Naive thymus-derived CD4-positive, alpha-beta T cell (primary cell): ENCODE results near the gene GPR153. TPM values are rescaled to one million over a fixed set of nuclear protein-coding genes. Genes with fewer than 3 reads are reported as not detected.

ENCODE experiments used
- ATAC-seq: fragments of 150-1000 bp; cut with Tn5 transposase; 2 replicates; pipeline ENCODE4 v1.10.0; 2021; ENCODE audit warnings: mild to moderate bottlenecking, moderate library complexity
- CTCF ChIA-PET: fragments of 350-600 bp; sonication (Branson Sonifier 250); formaldehyde crosslinking; loops from one replicate; lab custom pipeline; 2021; ENCODE audit warnings: antibody characterized with exemption; lab: Charles Lee
- POLR2A ChIA-PET: fragments of 350-600 bp; sonication (Branson Sonifier 250); formaldehyde crosslinking; loops from one replicate; lab custom pipeline; 2021; ENCODE audit warnings: antibody characterized with exemption, inconsistent platforms; lab: Charles Lee
- DNase-seq, 9 donors: peaks; one replicate each; pipeline versions ENCODE4 v3.0.0 to v3.0.0-alpha.2; 2020 to 2022; ENCODE audit warnings: mixed read lengths in 1 of 9
- H3K27ac ChIP-seq: one replicate; pipeline ENCODE4 v1.7.0; 2013; ENCODE audit warnings: mild to moderate bottlenecking, low read depth, low read length, moderate library complexity
- H3K27me3 ChIP-seq, 2 donors: one replicate each; pipeline ENCODE4 v1.7.0; 2013; ENCODE audit warnings: low read length in 2 of 2, mild to moderate bottlenecking in 2 of 2, moderate library complexity in 2 of 2; ENCODE audit not compliant: control insufficient read depth in 2 of 2, insufficient read depth in 2 of 2
- H3K36me3 ChIP-seq, 3 experiments: 1 replicate in 2 of 3; 2 replicates in 1 of 3; pipeline ENCODE4 v1.7.0; 2013; ENCODE audit warnings: low read length in 3 of 3, mild to moderate bottlenecking in 3 of 3, moderate library complexity in 1 of 3; ENCODE audit not compliant: insufficient read depth in 3 of 3, control insufficient read depth in 2 of 3
- H3K4me1 ChIP-seq, 2 donors: one replicate each; pipeline ENCODE4 v1.7.0; 2013; ENCODE audit warnings: low read length in 2 of 2, mild to moderate bottlenecking in 2 of 2, moderate library complexity in 1 of 2; ENCODE audit not compliant: control insufficient read depth in 2 of 2, insufficient read depth in 2 of 2
- H3K4me3 ChIP-seq: 2 replicates; pipeline ENCODE4 v1.7.0; 2013; ENCODE audit warnings: mild to moderate bottlenecking, low read length
- H3K9me3 ChIP-seq, 3 experiments: 1 replicate in 2 of 3; 2 replicates in 1 of 3; pipeline ENCODE4 v1.7.0; 2013; ENCODE audit warnings: low read length in 3 of 3; ENCODE audit not compliant: control insufficient read depth in 2 of 3
- H3K27ac Mint-ChIP-seq, 9 donors: one replicate each; pipeline ENCODE4 v1.8.0; 2020 to 2022; ENCODE audit warnings: mixed read lengths in 9 of 9, mild to moderate bottlenecking in 8 of 9, moderate library complexity in 5 of 9, inconsistent platforms in 2 of 9
- H3K27me3 Mint-ChIP-seq, 5 donors: one replicate each; pipeline ENCODE4 v1.8.0; 2021 to 2022; ENCODE audit warnings: mixed read lengths in 5 of 5, mild to moderate bottlenecking in 1 of 5
- H3K36me3 Mint-ChIP-seq, 5 donors: one replicate each; pipeline ENCODE4 v1.8.0; 2020 to 2022; ENCODE audit warnings: mixed read lengths in 5 of 5, mild to moderate bottlenecking in 3 of 5, inconsistent platforms in 1 of 5
- H3K4me1 Mint-ChIP-seq, 7 donors: one replicate each; pipeline ENCODE4 v1.8.0; 2020 to 2022; ENCODE audit warnings: mixed read lengths in 7 of 7, mild to moderate bottlenecking in 3 of 7, inconsistent platforms in 1 of 7
- H3K4me3 Mint-ChIP-seq, 10 donors: one replicate each; pipeline ENCODE4 v1.8.0; 2020 to 2022; ENCODE audit warnings: mild to moderate bottlenecking in 10 of 10, mixed read lengths in 10 of 10, moderate library complexity in 6 of 10, inconsistent platforms in 2 of 10
- H3K9me3 Mint-ChIP-seq, 11 donors: one replicate each; pipeline ENCODE4 v1.8.0; 2020 to 2022; ENCODE audit warnings: mixed read lengths in 11 of 11, mild to moderate bottlenecking in 4 of 11, inconsistent platforms in 1 of 11, moderate library complexity in 1 of 11
- intact Hi-C, 2 donors: fragments of 100-400 bp; cut with micrococcal nuclease; formaldehyde crosslinking; loops; one replicate each; pipeline ENCODE4 v1.15.1; 2023
- polyA plus RNA-seq, 2 donors: library from polyadenylated mRNA; unstranded; fragments of 300-500 nt; fragmentation: Illumina TruSeq; gene quantifications; one replicate each; pipeline ENCODE4 v1.2.3, GENCODE V29; 2021
- total RNA-seq, 6 experiments: library from RNA in 5 of 6; stranded (reverse) in 5 of 6; gene quantifications; 1 replicate in 5 of 6; 2 replicates in 1 of 6; pipeline ENCODE4 v1.2.3 and lab custom pipeline; 2021 to 2026

Gene GPR153
- total and polyA plus RNA-seq, 7 experiments from 2014 or later, result 0.27 to 2.9 (median 0.59) TPM; not detected in 2

- ATAC-seq (no peak), DNase-seq (no peak)
- no peak overlapping the region for H3K27ac ChIP-seq
- H3K4me1 Mint-ChIP-seq, result peaks cover 0 to 4% (median 0%) of the 10 kb centered on the region in 7 donors
- peaks cover 0 to 4% (median 0%) of the 10 kb centered on the region in 3 experiments for H3K36me3 ChIP-seq
- no peak overlapping the region for H3K4me3 ChIP-seq
- intact Hi-C loops, result no loop called here
- no peaks in the 10 kb centered on the region for H3K4me1 ChIP-seq
- POLR2A ChIA-PET, result no interaction called here
- H3K9me3 ChIP-seq, result no peaks in the 10 kb centered on the region
- H3K27me3 ChIP-seq, result no peaks in the 10 kb centered on the region
- CTCF ChIA-PET, result no interaction called here
- no peaks in the 10 kb centered on the region for H3K27me3 Mint-ChIP-seq
- H3K9me3 Mint-ChIP-seq, result peaks cover 0 to 7% (median 0%) of the 10 kb centered on the region in 11 donors
- peaks cover 0 to 20% (median 5%) of the 10 kb centered on the region in 5 donors for H3K36me3 Mint-ChIP-seq
- H3K4me3 Mint-ChIP-seq, result no peak overlapping the region
- no peak overlapping the region for H3K27ac Mint-ChIP-seq
Observed at GRCh38 chr1:6303397-6304012, 42.6 kb upstream of the GPR153 start.

- Mint-ChIP-seq H3K9me3 (peaks cover 0 to 3% (median 0%) of the 10 kb centered on the region in 11 donors), H3K36me3 (peaks cover 0 to 15% (median 5%) of the 10 kb centered on the region in 5 donors), H3K27me3 (no peaks in the 10 kb centered on the region), H3K4me1 (peaks cover 0 to 4% (median 0%) of the 10 kb centered on the region in 7 donors), H3K27ac (no peak overlapping the region), H3K4me3 (no peak overlapping the region)
- Histone ChIP-seq H3K27ac (no peak overlapping the region), H3K4me1 (no peaks in the 10 kb centered on the region), H3K27me3 (no peaks in the 10 kb centered on the region), H3K36me3 (peaks cover 0 to 4% (median 0%) of the 10 kb centered on the region in 3 experiments), H3K4me3 (no peak overlapping the region), H3K9me3 (no peaks in the 10 kb centered on the region)
- DNase-seq, result no peak
- ChIA-PET CTCF (no interaction called here), POLR2A (no interaction called here)
- ATAC-seq, result no peak
- intact Hi-C loops, result no loop called here
Observed at GRCh38 chr1:6302568-6302967, 41.7 kb upstream of the GPR153 start.

DNA sequence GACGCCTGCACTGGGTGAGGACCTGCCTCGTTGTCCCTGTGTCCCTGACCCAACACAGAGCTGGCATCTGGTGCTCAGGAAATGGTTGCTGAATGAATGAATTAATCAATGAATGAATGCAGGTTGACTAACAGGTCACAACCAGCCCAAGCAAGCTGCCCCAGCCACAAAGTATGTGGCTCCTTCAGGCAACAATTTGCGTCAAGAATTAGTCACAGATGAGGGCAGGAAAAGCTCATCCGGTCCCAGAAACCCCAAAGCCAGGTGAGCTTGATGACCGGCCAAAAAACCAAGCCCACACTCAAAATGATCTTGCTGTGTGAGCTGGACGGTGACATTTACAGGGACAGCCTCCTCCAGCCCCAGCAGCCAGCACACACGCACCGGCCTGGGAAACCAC lies 40.6 kb upstream of the GPR153 start:
- Histone ChIP-seq H3K27me3 (no peaks in the 10 kb centered on the region), H3K27ac (no peak overlapping the region), H3K9me3 (no peaks in the 10 kb centered on the region), H3K4me3 (no peak overlapping the region), H3K4me1 (no peaks in the 10 kb centered on the region), H3K36me3 (peaks cover 0 to 4% (median 0%) of the 10 kb centered on the region in 3 experiments)
- Mint-ChIP-seq H3K27ac (no peak overlapping the region), H3K4me3 (no peak overlapping the region), H3K4me1 (peaks cover 0 to 2% (median 0%) of the 10 kb centered on the region in 7 donors), H3K36me3 (peaks cover 0 to 10% (median under 1%) of the 10 kb centered on the region in 5 donors), H3K9me3 (no peaks in the 10 kb centered on the region), H3K27me3 (no peaks in the 10 kb centered on the region)
- ChIA-PET POLR2A (no interaction called here), CTCF (no interaction called here)
- intact Hi-C loops, result no loop called here
- DNase-seq (no peak), ATAC-seq (no peak)

DNA sequence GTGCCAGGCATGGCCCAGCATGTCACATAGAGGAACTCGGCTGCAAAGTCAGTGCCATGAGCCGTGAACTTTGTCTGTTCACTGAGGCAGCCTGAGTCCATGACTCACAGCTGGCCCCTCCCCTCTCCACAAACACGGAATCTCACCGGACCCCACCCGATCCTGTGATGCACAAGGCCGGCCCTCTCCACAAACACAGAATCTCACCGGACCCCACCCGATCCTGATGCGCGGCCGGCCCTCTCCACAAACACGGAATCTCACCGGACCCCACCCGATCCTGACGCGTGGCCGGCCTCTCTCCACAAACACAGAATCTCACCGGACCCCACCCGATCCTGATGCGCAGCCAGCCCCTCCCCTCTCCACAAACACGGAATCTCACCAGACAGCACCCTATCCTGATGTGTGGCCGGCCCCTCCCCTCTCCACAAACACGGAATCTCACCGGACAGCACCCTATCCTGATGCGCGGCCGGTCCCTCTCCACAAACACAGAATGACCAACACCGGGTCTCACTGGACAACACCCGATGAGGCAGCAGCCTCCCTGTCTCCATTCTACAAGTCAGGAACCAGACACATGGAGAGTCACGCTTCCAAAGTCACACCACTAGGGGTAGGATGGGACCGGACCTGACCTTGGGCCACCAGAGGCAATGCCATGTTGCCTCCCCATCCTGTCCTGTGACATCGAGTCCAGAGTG lies 39.6 kb upstream of the GPR153 start:
- intact Hi-C loops, result no loop called here
- no peak overlapping the region for H3K4me3 Mint-ChIP-seq
- ChIA-PET POLR2A (no interaction called here), CTCF (interaction anchor here (0.6 kb wide), 1 partner anchor 13 kb away, joined by 4 read pairs; no protein-coding TSS in a partner anchor)
- DNase-seq (no peak), ATAC-seq (no peak)
- no peaks in the 10 kb centered on the region for H3K4me1 ChIP-seq
- no peaks in the 10 kb centered on the region for H3K27me3 Mint-ChIP-seq
- no peak overlapping the region for H3K27ac Mint-ChIP-seq
- peaks cover 0 to 3% (median 0%) of the 10 kb centered on the region in 7 donors for H3K4me1 Mint-ChIP-seq
- peaks cover 0 to 4% (median 0%) of the 10 kb centered on the region in 3 experiments for H3K36me3 ChIP-seq
- H3K9me3 ChIP-seq, result no peaks in the 10 kb centered on the region
- no peaks in the 10 kb centered on the region for H3K9me3 Mint-ChIP-seq
- no peak overlapping the region for H3K4me3 ChIP-seq
- H3K27ac ChIP-seq, result no peak overlapping the region
- no peaks in the 10 kb centered on the region for H3K27me3 ChIP-seq
- H3K36me3 Mint-ChIP-seq, result peaks cover 0 to 9% (median 0%) of the 10 kb centered on the region in 5 donors

DNA sequence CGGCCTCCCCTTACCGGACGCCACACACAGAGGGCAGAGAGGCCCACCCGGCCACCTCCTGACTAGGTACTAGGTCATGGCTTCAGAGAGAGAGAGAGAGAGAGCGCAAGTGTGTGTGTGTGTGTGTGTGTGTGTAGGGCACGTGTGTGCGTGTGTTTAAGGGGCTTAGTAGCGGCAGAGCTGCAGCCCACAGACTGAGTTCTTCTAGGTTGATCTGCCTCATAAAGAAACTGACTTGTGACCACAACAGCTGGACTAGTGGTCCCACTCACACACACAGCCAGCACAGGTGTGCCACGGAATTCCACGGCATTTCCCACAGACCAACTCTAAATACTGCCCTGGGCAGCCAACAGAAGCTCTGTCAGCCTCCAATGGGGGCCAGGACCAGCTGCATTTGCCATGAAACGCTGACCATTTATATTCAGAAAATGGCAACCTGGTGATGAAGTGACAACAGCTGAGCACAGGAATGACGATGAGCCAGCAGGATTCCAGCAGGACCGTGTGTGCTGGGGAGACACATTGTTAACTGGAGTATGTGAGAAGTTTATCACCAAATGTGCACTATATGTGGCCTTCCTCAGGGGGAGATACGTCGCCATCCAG lies 38.8 kb upstream of the GPR153 start:
- POLR2A ChIA-PET, result no interaction called here
- H3K4me1 Mint-ChIP-seq, result peaks cover 0 to 9% (median 2%) of the 10 kb centered on the region in 7 donors
- intact Hi-C loops, result no loop called here
- no peak for ATAC-seq
- H3K9me3 ChIP-seq, result no peaks in the 10 kb centered on the region
- no peak overlapping the region for H3K4me3 Mint-ChIP-seq
- no peak overlapping the region for H3K4me3 ChIP-seq
- no peak for DNase-seq
- H3K27ac ChIP-seq, result no peak overlapping the region
- H3K27me3 Mint-ChIP-seq, result no peaks in the 10 kb centered on the region
- no peaks in the 10 kb centered on the region for H3K27me3 ChIP-seq
- peaks cover 0 to 13% (median 0%) of the 10 kb centered on the region in 5 donors for H3K36me3 Mint-ChIP-seq
- no peaks in the 10 kb centered on the region for H3K9me3 Mint-ChIP-seq
- CTCF ChIA-PET, result interaction anchor here (0.6 kb wide), 1 partner anchor 12 kb away, joined by 4 read pairs; no protein-coding TSS in a partner anchor
- no peaks in the 10 kb centered on the region for H3K4me1 ChIP-seq
- H3K27ac Mint-ChIP-seq, result no peak overlapping the region
- H3K36me3 ChIP-seq, result peaks cover 0 to 5% (median 0%) of the 10 kb centered on the region in 3 experiments

DNA sequence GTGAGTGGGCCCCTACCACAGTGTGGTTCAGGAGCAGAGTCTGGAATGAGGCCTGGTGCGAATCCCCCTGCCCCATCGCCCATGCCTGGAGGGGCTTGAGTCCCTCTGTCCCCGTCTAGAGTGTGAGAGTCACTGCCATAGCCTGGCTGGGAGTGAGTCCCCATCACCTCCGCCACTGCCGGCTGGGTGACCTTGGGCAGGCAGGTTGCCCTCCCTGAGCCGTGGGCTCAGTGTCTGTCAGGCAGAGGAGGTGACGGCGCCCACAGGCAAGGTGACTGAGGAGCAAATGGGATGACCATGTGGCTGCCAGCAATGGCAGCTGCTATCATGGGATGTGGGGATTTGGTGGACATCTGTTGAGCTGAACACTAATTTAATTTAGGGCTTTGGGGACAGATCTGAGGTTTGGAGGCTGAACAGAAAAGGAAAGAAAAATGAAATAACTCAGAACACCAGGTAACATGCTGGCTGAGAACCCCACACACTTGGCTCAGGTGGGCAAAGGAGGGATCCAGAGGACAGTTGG lies 38.1 kb upstream of the GPR153 start:
- Mint-ChIP-seq H3K4me1 (peaks cover 0 to 13% (median 5%) of the 10 kb centered on the region in 7 donors), H3K4me3 (no peak overlapping the region), H3K27ac (no peak overlapping the region), H3K36me3 (peaks cover 0 to 16% (median under 1%) of the 10 kb centered on the region in 5 donors), H3K27me3 (no peaks in the 10 kb centered on the region), H3K9me3 (no peaks in the 10 kb centered on the region)
- H3K36me3 ChIP-seq, result peaks cover 0 to 9% (median 0%) of the 10 kb centered on the region in 3 experiments
- no peak overlapping the region for H3K4me3 ChIP-seq
- CTCF ChIA-PET, result no interaction called here
- ATAC-seq, result no peak
- H3K27ac ChIP-seq, result no peak overlapping the region
- H3K27me3 ChIP-seq, result no peaks in the 10 kb centered on the region
- no peak for DNase-seq
- POLR2A ChIA-PET, result interaction anchor here (0.6 kb wide), 1 partner anchor 1659 kb away, joined by 5 read pairs; no protein-coding TSS in a partner anchor
- no peaks in the 10 kb centered on the region for H3K4me1 ChIP-seq
- no peaks in the 10 kb centered on the region for H3K9me3 ChIP-seq
- intact Hi-C loops, result no loop called here
